Bronchial epithelial cell (primary cell): ENCODE results near the gene FAM107A. TPM values are rescaled to one million over a fixed set of nuclear protein-coding genes. Genes with fewer than 3 reads are reported as not detected.

Experiments used
- DNase-seq: peaks from one replicate; pipeline ENCODE4 v3.0.0-alpha.2; 2010; ENCODE audit warnings: low read depth
- FAIRE-seq: peaks from 2 replicates; lab custom pipeline; 2011; peaks lifted over from hg19 to GRCh38; lab: Jason Lieb, UNC
- H3K27me3 ChIP-seq: 2 replicates; pipeline ENCODE4 v1.5.1; 2011; ENCODE audit warnings: low read length; ENCODE audit not compliant: control insufficient read depth, insufficient read depth
- H3K36me3 ChIP-seq: 2 replicates; pipeline ENCODE4 v1.5.1; 2011; ENCODE audit warnings: low read length; ENCODE audit not compliant: control insufficient read depth, insufficient read depth
- H3K4me3 ChIP-seq: 2 replicates; pipeline ENCODE4 v1.5.1; 2011; ENCODE audit warnings: mild to moderate bottlenecking, low read depth, low read length, control low read depth
- total RNA-seq: library from RNA; depleted of rRNA; stranded (reverse); fragments of >200 nt; gene quantifications from 2 replicates; pipeline ENCODE4 v1.2.1, GENCODE V29; 2014
- TF ChIP-seq, protein P1 (sequence below): IDR thresholded peaks from 2 replicates; pipeline ENCODE4 v1.5.1; 2011; ENCODE audit warnings: mild to moderate bottlenecking, moderate library complexity, low read length, control low read depth, inconsistent platforms; ENCODE audit not compliant: insufficient read depth, severe bottlenecking

Gene FAM107A
- total RNA-seq, 1 donor from 2014 or later: not detected

DNA sequence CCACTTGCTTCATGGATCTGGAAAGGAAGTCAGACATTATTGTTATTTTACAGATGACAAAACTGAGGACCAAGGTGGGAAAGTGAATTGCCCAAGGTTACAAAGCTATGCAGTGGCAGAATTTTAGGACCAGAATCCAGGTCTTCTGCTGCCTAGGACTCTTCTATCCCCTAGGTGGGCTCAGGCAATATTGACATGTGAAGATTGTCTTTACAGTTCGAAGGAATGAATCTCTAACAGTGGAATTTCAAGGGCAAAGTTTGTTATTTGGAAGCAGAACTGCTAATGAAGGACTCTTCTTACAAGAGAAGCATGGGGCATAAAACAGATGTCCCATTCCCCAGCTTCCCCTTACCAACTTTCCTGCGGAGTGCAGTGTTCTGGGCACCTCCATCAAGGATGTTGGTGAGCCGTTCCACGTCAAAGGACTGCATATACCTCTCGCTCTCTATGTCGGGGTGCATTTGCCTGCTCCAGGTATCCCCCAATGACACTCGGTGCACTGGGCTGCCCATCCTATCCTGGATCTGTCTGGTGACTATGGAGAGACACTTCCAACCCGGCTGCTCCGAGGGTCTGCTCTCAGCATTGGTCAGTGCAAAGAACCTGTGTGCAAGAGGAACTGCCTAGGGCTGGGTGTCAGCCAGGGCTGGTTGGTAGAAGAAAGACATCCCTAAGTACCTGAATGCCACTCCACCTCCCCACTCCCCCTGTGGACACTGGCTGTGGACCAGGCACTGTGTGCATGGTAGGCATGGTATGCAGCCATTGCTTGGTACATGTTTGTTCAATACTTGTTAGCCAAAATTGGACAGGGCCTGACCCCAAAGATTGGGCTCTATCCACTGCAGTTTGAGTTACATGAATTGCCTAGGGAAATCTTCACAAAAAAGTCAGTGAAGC lies 42.3 kb downstream of the FAM107A start:
- TF ChIP-seq, protein P1, sequence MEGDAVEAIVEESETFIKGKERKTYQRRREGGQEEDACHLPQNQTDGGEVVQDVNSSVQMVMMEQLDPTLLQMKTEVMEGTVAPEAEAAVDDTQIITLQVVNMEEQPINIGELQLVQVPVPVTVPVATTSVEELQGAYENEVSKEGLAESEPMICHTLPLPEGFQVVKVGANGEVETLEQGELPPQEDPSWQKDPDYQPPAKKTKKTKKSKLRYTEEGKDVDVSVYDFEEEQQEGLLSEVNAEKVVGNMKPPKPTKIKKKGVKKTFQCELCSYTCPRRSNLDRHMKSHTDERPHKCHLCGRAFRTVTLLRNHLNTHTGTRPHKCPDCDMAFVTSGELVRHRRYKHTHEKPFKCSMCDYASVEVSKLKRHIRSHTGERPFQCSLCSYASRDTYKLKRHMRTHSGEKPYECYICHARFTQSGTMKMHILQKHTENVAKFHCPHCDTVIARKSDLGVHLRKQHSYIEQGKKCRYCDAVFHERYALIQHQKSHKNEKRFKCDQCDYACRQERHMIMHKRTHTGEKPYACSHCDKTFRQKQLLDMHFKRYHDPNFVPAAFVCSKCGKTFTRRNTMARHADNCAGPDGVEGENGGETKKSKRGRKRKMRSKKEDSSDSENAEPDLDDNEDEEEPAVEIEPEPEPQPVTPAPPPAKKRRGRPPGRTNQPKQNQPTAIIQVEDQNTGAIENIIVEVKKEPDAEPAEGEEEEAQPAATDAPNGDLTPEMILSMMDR: no peak
- no peak for DNase-seq
- Histone ChIP-seq H3K27me3 (no peaks in the 10 kb centered on the region), H3K4me3 (no peak overlapping the region), H3K36me3 (no peaks in the 10 kb centered on the region)
- FAIRE-seq: peak; percentile 77

DNA sequence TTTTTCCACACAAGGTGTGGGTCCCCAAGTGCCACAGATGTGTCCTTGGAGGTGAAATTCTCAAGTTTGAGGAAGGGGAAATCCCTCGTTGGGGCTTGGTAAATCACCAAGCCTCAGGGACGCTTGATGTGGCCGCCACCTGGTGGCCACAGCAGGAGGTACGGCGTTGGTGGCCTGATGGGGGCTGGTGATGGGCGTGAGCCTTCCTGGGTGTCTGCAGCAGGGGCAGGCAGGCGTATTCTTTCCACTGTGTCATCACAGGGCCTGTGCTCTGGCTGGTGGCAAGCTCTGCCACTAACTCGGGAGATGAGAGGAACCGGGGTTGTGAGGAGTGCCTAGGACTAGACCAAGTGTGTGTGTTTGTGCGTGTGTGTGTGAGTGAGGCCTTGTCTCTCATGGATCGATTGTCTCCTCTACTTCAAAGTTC lies 44.4 kb downstream of the FAM107A start:
- Histone ChIP-seq H3K4me3 (no peak overlapping the region), H3K27me3 (no peaks in the 10 kb centered on the region), H3K36me3 (no peaks in the 10 kb centered on the region)
- no peak for FAIRE-seq
- TF ChIP-seq, protein P1: peak; percentile 95
- peak; percentile 57 for DNase-seq

DNA sequence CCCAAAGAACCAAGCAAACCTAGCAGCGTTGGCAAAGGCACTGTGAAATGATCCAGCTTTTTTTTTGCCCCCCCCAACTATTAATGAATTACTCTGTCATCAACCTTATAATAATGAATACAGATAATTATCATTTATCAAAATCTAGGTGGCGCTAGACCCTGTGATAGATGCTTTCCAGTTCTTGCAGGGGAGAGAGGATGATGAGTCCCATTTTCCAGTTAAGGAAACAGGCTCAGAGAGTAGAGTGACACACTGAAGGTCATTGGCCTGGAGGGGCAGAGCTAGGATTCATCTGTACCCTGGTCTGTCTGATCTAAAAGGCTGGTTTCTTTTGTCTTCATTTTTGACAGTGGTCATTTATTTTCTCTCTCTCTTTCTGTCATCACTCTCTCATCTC lies 45.2 kb downstream of the FAM107A start:
- Histone ChIP-seq H3K27me3 (no peaks in the 10 kb centered on the region), H3K4me3 (no peak overlapping the region), H3K36me3 (no peaks in the 10 kb centered on the region)
- DNase-seq (peak; percentile 28), FAIRE-seq (no peak)
- TF ChIP-seq, protein P1: peak; percentile 9

DNA sequence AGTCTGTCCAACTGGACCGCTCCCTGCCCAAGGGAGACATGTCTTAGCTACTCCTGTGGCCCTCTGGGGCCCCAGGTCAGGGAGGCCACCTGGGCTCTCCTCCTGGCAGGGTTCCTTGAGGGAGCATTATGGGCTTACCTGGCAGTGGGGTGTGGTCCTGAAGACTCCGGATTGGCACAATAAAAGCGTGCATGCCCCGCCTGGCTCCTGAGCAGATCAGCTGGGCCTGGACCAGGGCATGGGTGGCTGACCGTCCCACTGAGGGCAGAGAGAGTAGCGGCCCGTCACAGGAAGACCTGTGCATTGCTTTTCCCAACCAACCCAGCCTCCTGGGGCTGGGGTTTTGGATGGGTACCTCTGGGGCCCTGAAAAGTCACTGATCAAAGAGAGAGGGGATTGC lies 45.6 kb downstream of the FAM107A start:
- Histone ChIP-seq H3K36me3 (no peaks in the 10 kb centered on the region), H3K27me3 (no peaks in the 10 kb centered on the region), H3K4me3 (no peak overlapping the region)
- FAIRE-seq (no peak), DNase-seq (no peak)
- TF ChIP-seq, protein P1: no peak

DNA sequence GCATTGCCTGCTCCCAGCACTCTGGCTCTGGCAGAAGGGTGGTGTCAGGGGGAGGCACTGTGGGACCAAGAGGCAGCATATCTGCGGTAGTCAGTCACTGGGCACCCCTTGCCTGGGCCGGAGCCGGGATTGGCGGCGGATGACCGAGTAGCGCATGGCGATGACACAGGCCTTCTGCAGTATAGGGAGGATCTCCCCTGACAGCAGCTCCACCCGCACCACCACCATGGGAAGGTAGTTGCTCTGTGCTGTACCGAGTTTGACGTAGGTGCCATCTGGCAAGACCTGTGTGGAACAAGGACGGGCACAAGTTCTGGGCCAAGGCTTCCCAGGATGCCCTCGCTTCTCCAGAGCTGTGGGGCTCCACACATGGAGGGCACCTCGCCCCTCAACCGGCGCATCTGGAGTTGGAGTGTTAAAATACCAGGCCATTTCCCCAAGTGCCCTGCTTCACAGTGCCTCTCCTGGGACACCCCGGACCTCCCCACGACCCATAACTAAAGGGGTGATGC lies 46.8 kb downstream of the FAM107A start:
- Histone ChIP-seq H3K4me3 (no peak overlapping the region), H3K27me3 (no peaks in the 10 kb centered on the region), H3K36me3 (no peaks in the 10 kb centered on the region)
- no peak for FAIRE-seq
- TF ChIP-seq, protein P1: no peak
- DNase-seq: no peak
